ENCODE data around the gene SEC62.

Gene SEC62

GRCh38 chr3:169980055-169980454 lies 13.4 kb downstream of the SEC62 start:
- no peaks in the 10 kb centered on the region for H3K27me3 ChIP-seq (ENCODE audit: insufficient read depth, poor library complexity, severe bottlenecking)
- H3K4me3 ChIP-seq (replicated peaks; ENCODE audit: insufficient read depth, low read length): no peak overlapping the region
- DNase-seq (ENCODE audit: low read depth in 1 of 2, low spot score in 1 of 2): peak in 1 of 2 experiments; percentile 62
- TF ChIP-seq POLR2AphosphoS5 (IDR thresholded peaks at IDR 0.05; ENCODE audit: low read depth) (no peak), GABPA (IDR thresholded peaks at IDR 0.05; ENCODE audit: low read depth) (no peak), REST (IDR thresholded peaks at IDR 0.05; ENCODE audit: insufficient replicate concordance, low read depth) (no peak), CTCF (IDR thresholded peaks at IDR 0.05; ENCODE audit: insufficient read depth, low read length) (no peak), SPI1 (IDR thresholded peaks at IDR 0.05; ENCODE audit: borderline replicate concordance, low read depth) (no peak)
- peak overlapping the region; percentile 51 for H3K27ac ChIP-seq (replicated peaks)

- no peaks in the 10 kb centered on the region for H3K27me3 ChIP-seq (ENCODE audit: insufficient read depth, poor library complexity, severe bottlenecking)
- no peak overlapping the region for H3K4me3 ChIP-seq (replicated peaks; ENCODE audit: insufficient read depth, low read length)
- no peak for TF ChIP-seq REST (IDR thresholded peaks at IDR 0.05; ENCODE audit: insufficient replicate concordance, low read depth)
- no peak for TF ChIP-seq GABPA (IDR thresholded peaks at IDR 0.05; ENCODE audit: low read depth)
- TF ChIP-seq POLR2AphosphoS5 (IDR thresholded peaks at IDR 0.05; ENCODE audit: low read depth): no peak
- TF ChIP-seq CTCF (IDR thresholded peaks at IDR 0.05; ENCODE audit: insufficient read depth, low read length): no peak
- no peak for TF ChIP-seq SPI1 (IDR thresholded peaks at IDR 0.05; ENCODE audit: borderline replicate concordance, low read depth)
- DNase-seq (ENCODE audit: low read depth in 1 of 2, low spot score in 1 of 2): no peak
- no peak overlapping the region for H3K27ac ChIP-seq (replicated peaks)
These were observed 17.7 kb downstream of the SEC62 start for GRCh38 chr3:169984292-169984691.

GRCh38 chr3:169990431-169990830 lies 23.8 kb downstream of the SEC62 start:
- Histone ChIP-seq H3K27me3 (ENCODE audit: insufficient read depth, poor library complexity, severe bottlenecking) (no peaks in the 10 kb centered on the region), H3K4me3 (replicated peaks; ENCODE audit: insufficient read depth, low read length) (no peak overlapping the region), H3K27ac (replicated peaks) (no peak overlapping the region)
- no peak for DNase-seq (ENCODE audit: low read depth in 1 of 2, low spot score in 1 of 2)
- TF ChIP-seq POLR2AphosphoS5 (IDR thresholded peaks at IDR 0.05; ENCODE audit: low read depth) (no peak), CTCF (IDR thresholded peaks at IDR 0.05; ENCODE audit: insufficient read depth, low read length) (no peak), GABPA (IDR thresholded peaks at IDR 0.05; ENCODE audit: low read depth) (no peak), SPI1 (IDR thresholded peaks at IDR 0.05; ENCODE audit: borderline replicate concordance, low read depth) (no peak), REST (IDR thresholded peaks at IDR 0.05; ENCODE audit: insufficient replicate concordance, low read depth) (no peak)

Data from HL-60 (cell line).